HG03457 (cell line): Measurements from ENCODE around the gene PTP4A1.
A peak's percentile ranks its signal among the peaks of the same experiment; 100 is the strongest.
"Not testable (repeated sequence)": the region's sequence is repeated elsewhere in the genome, so short reads cannot be mapped to it uniquely, and the experiment has no call there.

ENCODE experiments used
- ATAC-seq: cut with Tn5 transposase; IDR thresholded peaks from one replicate; pipeline ENCODE4 v1.9.1; 2021; ENCODE audit warnings: moderate number of reproducible peaks; ENCODE audit not compliant: unreplicated experiment

The PTP4A1 gene

GRCh38 chr6:63572044-63572746, at the start of gene PTP4A1, which contains the start of gene LOC128125822:
Gene PTP4A1, plus strand, starts transcription at chr6:63572480. Its CDS starts 4,401 bp downstream, at chr6:63576881.
Gene LOC128125822, plus strand, starts transcription at chr6:63572480.
- ATAC-seq = peak; percentile 92

- not testable (repeated sequence) for ATAC-seq
These were observed 49.4 kb upstream of the PTP4A1 start for GRCh38 chr6:63522911-63523287.

- no peak for ATAC-seq
These were observed 48.6 kb upstream of the PTP4A1 start for GRCh38 chr6:63523630-63524029.

GRCh38 chr6:63525186-63525878, 46.9 kb upstream of the PTP4A1 start:
- no peak for ATAC-seq

DNA sequence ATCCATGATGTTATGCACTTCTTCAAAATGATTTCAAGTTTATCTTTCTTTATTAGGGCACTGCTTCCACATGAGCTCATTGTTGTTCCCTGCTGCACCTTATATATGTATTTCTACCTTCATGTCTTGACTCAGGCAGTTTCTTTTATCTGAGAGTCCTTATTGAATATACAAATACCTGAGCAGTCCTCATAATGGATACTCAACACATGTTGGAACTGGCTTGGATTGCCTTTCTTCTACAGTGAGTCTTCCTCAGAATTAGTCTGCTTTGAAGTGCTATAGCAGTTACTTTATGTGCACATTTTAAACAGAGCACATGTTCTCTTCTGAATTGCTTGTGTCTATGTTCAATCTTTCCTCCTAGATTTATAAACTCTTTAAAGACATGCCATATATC, 45.3 kb upstream of the PTP4A1 start:
- ATAC-seq = no peak

- no peak for ATAC-seq
These were observed 44.4 kb upstream of the PTP4A1 start for GRCh38 chr6:63527658-63528514.

DNA sequence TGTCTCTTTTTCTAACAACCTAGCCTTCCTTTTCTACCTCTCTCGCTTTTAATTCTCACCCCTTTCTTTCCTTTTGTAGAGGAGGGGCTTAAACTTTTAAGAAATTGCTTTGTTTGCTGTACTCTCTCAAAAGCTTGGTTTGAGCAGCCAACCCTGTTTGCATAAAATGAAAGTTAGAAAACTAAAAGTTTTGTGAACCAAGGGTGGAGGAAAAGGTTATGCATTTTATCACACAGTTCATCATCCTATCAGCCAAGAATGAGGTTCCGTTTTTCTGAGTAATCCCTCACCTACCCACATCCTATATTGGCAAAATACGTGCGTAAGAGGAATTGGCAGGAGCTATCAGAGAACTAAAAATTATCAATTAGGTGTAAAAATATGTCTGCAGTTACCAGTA, 42.8 kb upstream of the PTP4A1 start:
- no peak for ATAC-seq

GRCh38 chr6:63530182-63530581, 42.1 kb upstream of the PTP4A1 start:
- no peak for ATAC-seq

DNA sequence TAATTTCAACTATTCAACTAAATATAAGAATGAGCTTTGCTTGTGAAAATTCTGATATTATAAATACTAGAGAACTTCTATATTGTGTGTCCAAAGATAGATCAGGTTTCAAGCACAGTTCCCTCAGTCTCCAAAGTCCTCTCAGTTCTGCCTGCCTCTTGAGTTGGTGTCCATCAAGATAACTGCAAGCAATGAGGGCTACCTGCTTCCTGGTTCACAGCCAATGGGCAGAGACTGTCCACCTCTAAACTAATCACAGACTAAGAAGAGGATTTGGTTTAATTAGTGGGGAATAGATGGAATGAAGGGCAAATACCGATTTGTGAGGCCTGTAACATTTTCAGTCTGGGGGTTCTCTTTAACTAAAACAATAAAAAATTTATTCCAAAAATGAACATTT, 41.3 kb upstream of the PTP4A1 start:
- ATAC-seq = no peak

- no peak for ATAC-seq
These were observed 39.3 kb upstream of the PTP4A1 start for GRCh38 chr6:63533026-63533425.

- no peak for ATAC-seq
These were observed 38.3 kb upstream of the PTP4A1 start for GRCh38 chr6:63533952-63534351.

DNA sequence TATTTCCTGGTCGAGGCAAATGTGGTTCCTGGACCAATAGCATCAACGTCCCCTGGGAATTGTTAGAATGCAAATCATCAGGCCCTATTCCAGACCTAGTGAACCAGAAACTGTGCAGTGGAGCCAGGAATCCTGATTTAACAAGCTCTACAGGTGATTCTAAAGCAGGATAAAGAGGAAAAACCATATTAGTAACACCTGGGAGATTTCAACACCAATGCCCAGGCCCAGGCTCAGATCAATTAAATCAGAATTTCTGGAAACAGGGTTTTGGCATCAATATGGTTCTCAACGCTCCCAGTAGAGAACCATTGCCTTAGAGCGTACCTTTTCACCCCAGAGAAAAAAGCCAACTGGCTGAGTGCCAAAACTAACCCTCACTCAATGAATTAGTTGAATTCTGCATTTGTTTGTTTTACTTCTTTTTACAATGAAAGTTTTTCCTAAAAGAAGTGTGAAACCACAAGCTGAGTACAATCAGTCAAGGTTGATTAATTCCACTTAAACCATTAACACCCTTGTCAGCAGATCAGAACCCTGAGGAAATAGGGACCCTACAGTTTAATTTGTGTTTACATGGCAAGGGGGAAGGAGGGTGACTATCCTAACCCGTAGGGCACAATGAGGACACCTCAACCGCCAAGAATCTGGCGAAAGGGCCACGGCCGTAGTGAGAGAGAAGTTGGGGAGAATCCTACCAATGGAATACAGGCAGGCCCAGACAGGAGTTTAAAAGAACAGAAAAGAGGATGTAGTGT, 34.9 kb upstream of the PTP4A1 start:
- ATAC-seq = no peak

DNA sequence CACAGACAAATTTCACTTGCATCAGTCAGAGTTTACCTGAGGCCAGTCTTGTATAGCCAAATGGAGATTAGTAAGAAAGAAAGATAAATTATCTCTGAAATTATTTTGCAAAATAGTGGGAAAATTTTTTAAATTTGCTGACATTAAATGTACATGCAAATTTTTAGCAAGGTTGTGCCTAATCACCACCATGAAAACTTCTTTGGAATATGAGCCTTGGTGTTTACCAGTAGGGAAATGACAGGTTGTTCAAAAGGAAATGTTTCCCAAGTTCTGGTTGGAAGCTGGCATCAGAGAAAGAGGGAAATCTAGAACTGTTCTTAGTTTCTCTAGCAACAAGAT, 34.4 kb upstream of the PTP4A1 start:
- ATAC-seq = no peak

GRCh38 chr6:63538550-63538949, 33.7 kb upstream of the PTP4A1 start:
- no peak for ATAC-seq

GRCh38 chr6:63543001-63543400, 29.3 kb upstream of the PTP4A1 start:
- no peak for ATAC-seq

GRCh38 chr6:63543982-63544381, 28.3 kb upstream of the PTP4A1 start:
- ATAC-seq = no peak

DNA sequence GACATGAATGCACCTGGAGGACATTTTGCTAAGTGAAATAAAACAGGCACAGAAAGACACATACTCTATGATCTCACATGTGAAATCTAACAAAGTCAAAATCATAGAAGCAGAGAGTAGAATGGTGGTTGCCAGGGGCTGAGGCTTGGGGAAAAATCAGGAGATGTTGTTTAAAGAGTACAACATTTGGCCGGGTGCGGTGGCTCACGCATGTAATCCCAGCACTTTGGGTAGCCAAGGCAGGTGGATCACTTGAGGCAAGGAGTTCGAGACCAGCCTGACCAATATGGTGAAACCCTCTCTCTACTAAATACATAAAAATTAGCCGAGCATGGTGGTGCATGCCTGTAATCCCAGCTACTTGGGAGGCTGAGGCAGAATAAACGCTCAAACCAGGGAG, 26.0 kb upstream of the PTP4A1 start:
- ATAC-seq = no peak

GRCh38 chr6:63546697-63547096, 25.6 kb upstream of the PTP4A1 start:
- ATAC-seq = no peak

GRCh38 chr6:63549076-63549475, 23.2 kb upstream of the PTP4A1 start:
- ATAC-seq = no peak

- peak; percentile 100 for ATAC-seq
These were observed 19.1 kb upstream of the PTP4A1 start for GRCh38 chr6:63553208-63553607.

DNA sequence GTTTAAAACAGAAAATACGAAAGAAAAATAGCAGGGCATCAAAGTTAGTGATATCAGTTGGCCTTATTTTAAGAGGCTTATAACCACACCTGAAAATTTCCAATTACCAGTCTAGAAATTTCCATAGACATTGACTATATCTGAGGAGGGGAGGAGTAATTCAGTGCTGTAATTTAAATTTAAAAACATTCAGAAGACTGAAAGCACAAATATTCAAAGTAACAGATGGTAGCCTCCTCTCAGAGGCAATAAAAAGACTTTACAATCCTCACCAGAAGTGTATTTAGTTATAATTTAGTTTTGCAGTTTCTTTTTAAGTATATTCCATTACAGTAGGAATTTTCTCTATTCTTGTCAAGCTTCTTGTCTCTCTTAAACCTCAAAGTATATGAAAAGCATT, 18.4 kb upstream of the PTP4A1 start:
- ATAC-seq = no peak
